ENCODE data around the gene MLYCD. TPM values are rescaled to one million over a fixed set of nuclear protein-coding genes. Genes with fewer than 3 reads are reported as not detected.

MLYCD gene
- total RNA-seq, 4 donors from 2014 or later: 9.6 to 15.8 (median 12.3) TPM

DNA sequence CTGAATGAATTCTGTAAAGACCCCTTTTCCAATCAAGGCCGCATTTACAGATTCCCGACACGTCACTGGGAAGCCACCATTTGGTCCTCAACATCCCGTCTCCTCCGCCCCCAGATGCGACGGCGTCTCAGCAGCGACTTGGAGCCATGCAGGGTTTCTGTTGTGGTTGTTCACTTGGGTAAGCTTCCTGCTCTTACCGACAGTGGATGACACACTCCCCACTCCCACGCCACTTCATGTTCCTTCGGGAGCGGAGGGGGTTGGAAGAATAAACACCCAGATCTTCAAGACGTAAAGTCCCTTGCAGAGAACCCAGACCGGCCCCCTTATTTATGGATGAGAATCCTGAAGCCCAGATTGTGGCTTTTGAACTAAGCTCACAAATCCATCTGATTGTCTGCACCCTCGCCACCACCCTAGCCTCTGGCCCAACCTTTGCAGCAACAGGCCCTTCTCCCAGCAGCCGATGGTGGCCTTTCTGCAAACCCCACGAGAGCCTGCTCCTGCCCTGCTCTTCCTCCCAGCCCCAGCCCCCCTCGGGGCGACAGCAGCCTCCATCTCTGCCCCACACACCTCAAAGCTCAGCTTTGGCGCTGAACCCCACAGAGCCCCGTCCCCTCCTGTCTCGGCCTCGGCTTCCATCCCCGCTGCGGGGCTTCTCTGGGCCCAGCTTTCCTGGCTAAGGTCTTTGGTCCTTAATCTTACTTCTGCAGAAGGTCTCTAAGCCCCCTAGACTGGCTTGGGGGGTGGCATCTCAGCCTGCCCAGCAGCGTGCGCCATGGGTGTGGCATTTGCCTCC is 35.2 kb downstream of the MLYCD start:
- H3K27ac ChIP-seq (replicated peaks in 1 of 4): no peak overlapping the region
- no peak for DNase-seq (ENCODE audit: extremely low spot score)
- 75% methylated on average over 26 of the region's 28 CpGs for WGBS
- intact Hi-C loops (cut with DNase I): no loop called here
- H3K27me3 ChIP-seq: no peaks in the 10 kb centered on the region
- no peak overlapping the region for H3K4me3 ChIP-seq
- TF ChIP-seq, protein P1, sequence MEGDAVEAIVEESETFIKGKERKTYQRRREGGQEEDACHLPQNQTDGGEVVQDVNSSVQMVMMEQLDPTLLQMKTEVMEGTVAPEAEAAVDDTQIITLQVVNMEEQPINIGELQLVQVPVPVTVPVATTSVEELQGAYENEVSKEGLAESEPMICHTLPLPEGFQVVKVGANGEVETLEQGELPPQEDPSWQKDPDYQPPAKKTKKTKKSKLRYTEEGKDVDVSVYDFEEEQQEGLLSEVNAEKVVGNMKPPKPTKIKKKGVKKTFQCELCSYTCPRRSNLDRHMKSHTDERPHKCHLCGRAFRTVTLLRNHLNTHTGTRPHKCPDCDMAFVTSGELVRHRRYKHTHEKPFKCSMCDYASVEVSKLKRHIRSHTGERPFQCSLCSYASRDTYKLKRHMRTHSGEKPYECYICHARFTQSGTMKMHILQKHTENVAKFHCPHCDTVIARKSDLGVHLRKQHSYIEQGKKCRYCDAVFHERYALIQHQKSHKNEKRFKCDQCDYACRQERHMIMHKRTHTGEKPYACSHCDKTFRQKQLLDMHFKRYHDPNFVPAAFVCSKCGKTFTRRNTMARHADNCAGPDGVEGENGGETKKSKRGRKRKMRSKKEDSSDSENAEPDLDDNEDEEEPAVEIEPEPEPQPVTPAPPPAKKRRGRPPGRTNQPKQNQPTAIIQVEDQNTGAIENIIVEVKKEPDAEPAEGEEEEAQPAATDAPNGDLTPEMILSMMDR (IDR thresholded peaks at IDR 0.05): no peak
- no peak for TF ChIP-seq POLR2A (IDR thresholded peaks at IDR 0.05; ENCODE audit: low read depth)
- no peak for TF ChIP-seq POLR2AphosphoS5 (IDR thresholded peaks at IDR 0.05)
- no peak for TF ChIP-seq EP300 (IDR thresholded peaks at IDR 0.05)
- peaks cover 0 to 4% (median under 1%) of the 10 kb centered on the region in 4 donors for H3K4me1 ChIP-seq
- peaks cover 0 to 14% (median 2%) of the 10 kb centered on the region in 4 donors for H3K36me3 ChIP-seq
- H3K9me3 ChIP-seq: no peaks in the 10 kb centered on the region

DNA sequence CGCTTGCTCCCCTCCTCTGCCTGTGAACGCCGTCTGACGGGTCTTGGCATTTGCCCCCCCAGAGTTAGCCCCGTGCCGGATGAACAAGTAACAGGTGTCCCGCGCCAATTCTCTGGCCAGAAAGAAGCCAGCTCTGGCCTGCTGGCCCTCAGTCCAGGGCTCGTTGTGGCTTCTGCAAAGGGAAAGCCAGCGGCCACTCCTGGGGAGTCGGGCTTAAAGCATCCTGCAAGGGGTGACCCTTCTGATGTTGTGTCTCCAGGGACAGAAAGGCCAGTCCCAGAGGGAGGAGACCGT is 35.7 kb downstream of the MLYCD start:
- H3K4me1 ChIP-seq: peaks cover 0 to 10% (median 2%) of the 10 kb centered on the region in 4 donors
- TF ChIP-seq, protein P1 (IDR thresholded peaks at IDR 0.05): no peak
- no peak for TF ChIP-seq EP300 (IDR thresholded peaks at IDR 0.05)
- TF ChIP-seq POLR2A (IDR thresholded peaks at IDR 0.05; ENCODE audit: low read depth): no peak
- TF ChIP-seq POLR2AphosphoS5 (IDR thresholded peaks at IDR 0.05): no peak
- 57% methylated on average over 8 of the region's 12 CpGs for WGBS
- no peak for DNase-seq (ENCODE audit: extremely low spot score)
- no peak overlapping the region for H3K4me3 ChIP-seq
- H3K36me3 ChIP-seq: peaks cover 0 to 10% (median 1%) of the 10 kb centered on the region in 4 donors
- intact Hi-C loops (cut with DNase I): no loop called here
- H3K27me3 ChIP-seq: no peaks in the 10 kb centered on the region
- H3K9me3 ChIP-seq: no peaks in the 10 kb centered on the region
- no peak overlapping the region for H3K27ac ChIP-seq (replicated peaks in 1 of 4)

DNA sequence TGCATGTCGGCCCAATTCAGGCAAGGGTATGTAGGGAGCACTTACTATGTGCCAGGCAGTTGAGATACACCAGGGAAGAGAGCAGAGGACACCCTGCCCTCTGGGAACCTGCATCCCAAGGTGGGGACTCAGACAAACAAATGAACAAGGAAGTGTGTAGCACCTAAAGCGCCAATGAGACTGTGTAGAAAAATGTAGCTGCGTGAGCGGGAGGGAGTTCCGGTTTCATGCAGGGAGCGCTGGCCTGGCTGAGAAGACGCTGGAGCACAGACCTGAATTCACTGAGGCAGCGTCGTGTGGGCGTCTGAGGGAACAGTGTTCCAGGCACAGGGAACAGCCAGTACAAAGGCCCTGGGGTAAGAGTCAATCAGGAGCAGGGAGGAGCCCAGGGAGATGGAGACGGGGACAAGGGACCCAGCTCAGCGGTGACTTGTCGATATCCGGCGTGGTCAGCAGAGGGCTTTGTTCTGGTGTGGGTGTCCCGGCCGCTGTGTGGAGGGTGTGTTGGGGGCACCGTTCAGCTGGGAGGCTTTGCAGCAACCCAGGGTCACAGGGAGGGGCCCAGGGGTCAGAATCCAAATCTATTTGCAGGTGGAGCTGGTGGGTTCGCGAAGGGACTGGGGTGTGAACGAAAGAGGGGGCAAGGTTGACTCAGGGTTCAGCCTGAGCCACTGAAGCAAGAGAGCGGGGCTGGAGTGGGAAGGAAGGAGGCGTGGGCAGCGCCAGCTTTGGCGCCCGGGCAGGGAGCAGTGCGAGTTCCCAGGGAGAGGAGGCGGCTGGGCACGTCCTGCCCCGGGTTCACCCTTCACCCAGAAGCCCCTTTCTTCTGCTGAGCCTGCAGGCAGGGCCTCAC is 36.3 kb downstream of the MLYCD start:
- peaks cover 0 to 7% (median 2%) of the 10 kb centered on the region in 4 donors for H3K4me1 ChIP-seq
- no peak overlapping the region for H3K4me3 ChIP-seq
- peaks cover 0 to 10% (median 0%) of the 10 kb centered on the region in 4 donors for H3K36me3 ChIP-seq
- H3K27me3 ChIP-seq: no peaks in the 10 kb centered on the region
- intact Hi-C loops (cut with DNase I): no loop called here
- no peak for TF ChIP-seq POLR2AphosphoS5 (IDR thresholded peaks at IDR 0.05)
- no peak for TF ChIP-seq POLR2A (IDR thresholded peaks at IDR 0.05; ENCODE audit: low read depth)
- TF ChIP-seq EP300 (IDR thresholded peaks at IDR 0.05): no peak
- TF ChIP-seq, protein P1 (IDR thresholded peaks at IDR 0.05): no peak
- H3K9me3 ChIP-seq: no peaks in the 10 kb centered on the region
- no peak overlapping the region for H3K27ac ChIP-seq (replicated peaks in 1 of 4)
- 95% methylated on average over 26 of the region's 30 CpGs for WGBS
- DNase-seq (ENCODE audit: extremely low spot score): no peak

DNA sequence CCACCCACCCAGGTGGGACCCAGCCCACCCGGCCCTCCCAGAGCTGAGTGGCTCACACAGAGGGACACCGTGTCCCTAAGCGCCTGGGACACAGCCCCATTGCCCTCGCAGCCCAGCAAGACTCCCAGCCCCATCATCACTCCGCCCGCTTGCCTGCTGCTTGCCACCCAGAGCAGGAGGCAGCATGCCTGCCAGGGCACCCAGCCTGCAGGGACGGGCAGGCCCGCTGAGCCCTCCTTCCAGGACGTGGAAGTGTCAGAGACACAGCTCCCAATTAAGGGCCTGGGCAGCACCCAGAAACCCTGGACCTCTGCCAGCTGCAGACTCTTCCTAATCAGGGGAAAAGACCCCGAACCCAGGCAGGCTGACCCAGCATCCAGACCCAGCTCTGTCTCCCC is 36.9 kb downstream of the MLYCD start:
- no peak for TF ChIP-seq POLR2AphosphoS5 (IDR thresholded peaks at IDR 0.05)
- TF ChIP-seq POLR2A (IDR thresholded peaks at IDR 0.05; ENCODE audit: low read depth): no peak
- TF ChIP-seq, protein P1 (IDR thresholded peaks at IDR 0.05): no peak
- no peak for TF ChIP-seq EP300 (IDR thresholded peaks at IDR 0.05)
- peaks cover 0 to 8% (median 0%) of the 10 kb centered on the region in 4 donors for H3K36me3 ChIP-seq
- WGBS: 98% methylated on average over 7 of the region's 10 CpGs
- peaks cover 0 to 7% (median 2%) of the 10 kb centered on the region in 4 donors for H3K4me1 ChIP-seq
- no peak overlapping the region for H3K27ac ChIP-seq (replicated peaks in 1 of 4)
- DNase-seq (ENCODE audit: extremely low spot score): no peak
- no peak overlapping the region for H3K4me3 ChIP-seq
- intact Hi-C loops (cut with DNase I): no loop called here
- no peaks in the 10 kb centered on the region for H3K27me3 ChIP-seq
- no peaks in the 10 kb centered on the region for H3K9me3 ChIP-seq

All from esophagus muscularis mucosa (tissue), 4 donors.